Measurements from ENCODE around the gene SLC1A6. TPM values are rescaled to one million over a fixed set of nuclear protein-coding genes. Genes with fewer than 3 reads are reported as not detected.

Gene SLC1A6
- total RNA-seq, 6 donors from 2014 or later, result not detected

DNA sequence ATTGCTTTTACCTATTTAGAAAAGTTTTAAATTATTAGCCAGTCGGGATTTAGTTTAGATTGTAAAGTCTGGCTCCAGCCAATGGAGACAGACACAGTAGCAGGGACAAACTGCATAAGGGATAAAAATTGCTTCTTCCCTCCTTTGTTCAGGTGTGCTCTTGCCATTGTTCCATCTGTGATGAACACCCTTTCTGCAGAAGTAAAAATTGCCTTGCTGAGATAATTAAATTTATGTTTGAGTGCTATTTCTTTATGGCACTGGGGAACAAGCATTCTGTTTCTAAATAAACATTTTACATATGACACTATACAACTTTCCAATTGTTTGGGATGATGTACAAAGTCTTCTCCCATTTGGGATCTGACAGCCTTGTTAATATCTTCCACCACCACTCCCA, 20.4 kb downstream of the SLC1A6 start:
- TF ChIP-seq EP300 (IDR thresholded peaks at IDR 0.05), result no peak
- TF ChIP-seq, protein P1, sequence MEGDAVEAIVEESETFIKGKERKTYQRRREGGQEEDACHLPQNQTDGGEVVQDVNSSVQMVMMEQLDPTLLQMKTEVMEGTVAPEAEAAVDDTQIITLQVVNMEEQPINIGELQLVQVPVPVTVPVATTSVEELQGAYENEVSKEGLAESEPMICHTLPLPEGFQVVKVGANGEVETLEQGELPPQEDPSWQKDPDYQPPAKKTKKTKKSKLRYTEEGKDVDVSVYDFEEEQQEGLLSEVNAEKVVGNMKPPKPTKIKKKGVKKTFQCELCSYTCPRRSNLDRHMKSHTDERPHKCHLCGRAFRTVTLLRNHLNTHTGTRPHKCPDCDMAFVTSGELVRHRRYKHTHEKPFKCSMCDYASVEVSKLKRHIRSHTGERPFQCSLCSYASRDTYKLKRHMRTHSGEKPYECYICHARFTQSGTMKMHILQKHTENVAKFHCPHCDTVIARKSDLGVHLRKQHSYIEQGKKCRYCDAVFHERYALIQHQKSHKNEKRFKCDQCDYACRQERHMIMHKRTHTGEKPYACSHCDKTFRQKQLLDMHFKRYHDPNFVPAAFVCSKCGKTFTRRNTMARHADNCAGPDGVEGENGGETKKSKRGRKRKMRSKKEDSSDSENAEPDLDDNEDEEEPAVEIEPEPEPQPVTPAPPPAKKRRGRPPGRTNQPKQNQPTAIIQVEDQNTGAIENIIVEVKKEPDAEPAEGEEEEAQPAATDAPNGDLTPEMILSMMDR (IDR thresholded peaks at IDR 0.05), result no peak
- no peak for TF ChIP-seq POLR2A (IDR thresholded peaks at IDR 0.05)
- peaks cover 0 to 39% (median 19%) of the 10 kb centered on the region in 4 donors for H3K9me3 ChIP-seq

GRCh38 chr19:14957464-14957863, 22.2 kb downstream of the SLC1A6 start:
- Histone ChIP-seq H3K4me1 (no peaks in the 10 kb centered on the region), H3K27me3 (no peaks in the 10 kb centered on the region), H3K36me3 (no peaks in the 10 kb centered on the region), H3K4me3 (no peak overlapping the region), H3K27ac (no peak overlapping the region), H3K9me3 (peaks cover 0 to 39% (median 19%) of the 10 kb centered on the region in 4 donors)
- DNase-seq (no peak), ATAC-seq (ENCODE audit: low FRiP score in 2 of 2) (no peak)
- WGBS, 2 donors, result 88 to 100% methylated on average over 3 of the region's 3 CpGs
- TF ChIP-seq EP300 (IDR thresholded peaks at IDR 0.05), result no peak
- no peak for TF ChIP-seq POLR2AphosphoS5 (IDR thresholded peaks at IDR 0.05)
- TF ChIP-seq, protein P1 (IDR thresholded peaks at IDR 0.05), result no peak
- no peak for TF ChIP-seq POLR2A (IDR thresholded peaks at IDR 0.05)

More for the DNA sequence above, 20.4 kb downstream of the SLC1A6 start:
- Histone ChIP-seq H3K27ac (no peak overlapping the region), H3K36me3 (no peaks in the 10 kb centered on the region), H3K27me3 (no peaks in the 10 kb centered on the region), H3K4me1 (no peaks in the 10 kb centered on the region), H3K4me3 (no peak overlapping the region)
- 32 to 93% methylated on average over 1 of the region's 1 CpG for WGBS, 2 donors
- ATAC-seq (ENCODE audit: low FRiP score in 2 of 2), result no peak
- DNase-seq, result no peak

- no peak overlapping the region for H3K4me3 ChIP-seq
- DNase-seq (peak in 1 of 2 donors; percentile 63), ATAC-seq (ENCODE audit: low FRiP score in 2 of 2) (peak in 1 of 2 donors; percentile 35)
- no peak overlapping the region for H3K27ac ChIP-seq
- no peaks in the 10 kb centered on the region for H3K27me3 ChIP-seq
- H3K9me3 ChIP-seq, result peaks cover 0 to 23% (median 9%) of the 10 kb centered on the region in 4 donors
- no peaks in the 10 kb centered on the region for H3K36me3 ChIP-seq
- no peaks in the 10 kb centered on the region for H3K4me1 ChIP-seq
- TF ChIP-seq, protein P1 (IDR thresholded peaks at IDR 0.05), result no peak
- no peak for TF ChIP-seq EP300 (IDR thresholded peaks at IDR 0.05)
- TF ChIP-seq POLR2AphosphoS5 (IDR thresholded peaks at IDR 0.05), result no peak
- no peak for TF ChIP-seq POLR2A (IDR thresholded peaks at IDR 0.05)
- WGBS, 2 donors, result 37 to 43% methylated on average over 19 to 24 of the region's 24 CpGs
Observed at GRCh38 chr19:14954071-14954655, 25.5 kb downstream of the SLC1A6 start.

- H3K27me3 ChIP-seq, result no peaks in the 10 kb centered on the region
- no peaks in the 10 kb centered on the region for H3K36me3 ChIP-seq
- no peak overlapping the region for H3K27ac ChIP-seq
- H3K9me3 ChIP-seq, result peaks cover 0 to 9% (median 1%) of the 10 kb centered on the region in 4 donors
- no peaks in the 10 kb centered on the region for H3K4me1 ChIP-seq
- TF ChIP-seq, protein P1 (IDR thresholded peaks at IDR 0.05), result no peak
- WGBS, 2 donors, result 81 to 86% methylated on average over 11 of the region's 11 CpGs
- DNase-seq (peak in 1 of 2 donors; percentile 35), ATAC-seq (ENCODE audit: low FRiP score in 2 of 2) (no peak)
- no peak overlapping the region for H3K4me3 ChIP-seq
Observed at GRCh38 chr19:14952767-14953166, 26.9 kb downstream of the SLC1A6 start.

DNA sequence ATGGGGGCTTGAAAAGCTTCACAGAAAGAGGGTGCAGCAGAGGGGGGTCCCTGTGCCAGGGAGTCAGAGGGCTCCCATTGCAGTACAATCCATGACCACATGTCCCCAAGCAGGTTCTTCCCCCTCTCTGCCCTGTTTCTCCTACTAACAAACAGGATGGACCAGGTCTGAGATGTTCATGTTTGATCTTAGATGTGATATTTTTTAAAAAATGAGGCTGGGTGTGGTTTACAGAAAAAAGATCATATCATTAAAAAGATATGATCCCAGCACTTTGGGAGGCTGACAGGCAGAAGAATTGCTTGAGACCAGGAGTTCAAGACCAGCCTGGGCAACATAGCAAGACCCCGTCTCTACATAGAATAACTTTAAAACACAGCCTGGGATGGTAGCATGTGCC, 29.2 kb downstream of the SLC1A6 start:
- DNase-seq, result no peak
- ATAC-seq (ENCODE audit: low FRiP score in 2 of 2), result no peak
- H3K4me1 ChIP-seq, result no peaks in the 10 kb centered on the region
- H3K27ac ChIP-seq, result no peak overlapping the region
- H3K4me3 ChIP-seq, result no peak overlapping the region
- TF ChIP-seq EP300 (IDR thresholded peaks at IDR 0.05), result no peak
- TF ChIP-seq, protein P1 (IDR thresholded peaks at IDR 0.05), result no peak
- no peak for TF ChIP-seq POLR2AphosphoS5 (IDR thresholded peaks at IDR 0.05)
- H3K27me3 ChIP-seq, result no peaks in the 10 kb centered on the region
- no peaks in the 10 kb centered on the region for H3K36me3 ChIP-seq
- no peaks in the 10 kb centered on the region for H3K9me3 ChIP-seq
- WGBS, 2 donors, result 89 to 95% methylated on average over 1 of the region's 1 CpG

Measured in upper lobe of left lung (tissue), 6 donors.